GM13976 (cell line): ENCODE data around the gene MRPL20.

Experiments
- DNase-seq: peaks from one replicate; pipeline ENCODE4 v3.0.0; 2012; ENCODE audit warnings: low spot score
- in situ Hi-C: fragments of 300-500 bp; cut with MboI; formaldehyde crosslinking; loops from one replicate; pipeline ENCODE4 v1.12.0; 2022; ENCODE audit warnings: low sequenced_read_pairs, mixed read lengths, inconsistent platforms; ENCODE audit not compliant: unreplicated experiment
- TF ChIP-seq, protein P1 (sequence below): IDR thresholded peaks from 2 replicates; pipeline ENCODE4 v1.5.1; 2012; ENCODE audit warnings: borderline replicate concordance, mild to moderate bottlenecking; ENCODE audit not compliant: insufficient read depth; ENCODE audit errors: extremely low read depth, missing control alignments, control extremely low read depth

Gene MRPL20

GRCh38 chr1:1381294-1381693 is 25.8 kb downstream of the MRPL20 start:
- in situ Hi-C loops: no loop called here
- TF ChIP-seq, protein P1, sequence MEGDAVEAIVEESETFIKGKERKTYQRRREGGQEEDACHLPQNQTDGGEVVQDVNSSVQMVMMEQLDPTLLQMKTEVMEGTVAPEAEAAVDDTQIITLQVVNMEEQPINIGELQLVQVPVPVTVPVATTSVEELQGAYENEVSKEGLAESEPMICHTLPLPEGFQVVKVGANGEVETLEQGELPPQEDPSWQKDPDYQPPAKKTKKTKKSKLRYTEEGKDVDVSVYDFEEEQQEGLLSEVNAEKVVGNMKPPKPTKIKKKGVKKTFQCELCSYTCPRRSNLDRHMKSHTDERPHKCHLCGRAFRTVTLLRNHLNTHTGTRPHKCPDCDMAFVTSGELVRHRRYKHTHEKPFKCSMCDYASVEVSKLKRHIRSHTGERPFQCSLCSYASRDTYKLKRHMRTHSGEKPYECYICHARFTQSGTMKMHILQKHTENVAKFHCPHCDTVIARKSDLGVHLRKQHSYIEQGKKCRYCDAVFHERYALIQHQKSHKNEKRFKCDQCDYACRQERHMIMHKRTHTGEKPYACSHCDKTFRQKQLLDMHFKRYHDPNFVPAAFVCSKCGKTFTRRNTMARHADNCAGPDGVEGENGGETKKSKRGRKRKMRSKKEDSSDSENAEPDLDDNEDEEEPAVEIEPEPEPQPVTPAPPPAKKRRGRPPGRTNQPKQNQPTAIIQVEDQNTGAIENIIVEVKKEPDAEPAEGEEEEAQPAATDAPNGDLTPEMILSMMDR: no peak

DNA sequence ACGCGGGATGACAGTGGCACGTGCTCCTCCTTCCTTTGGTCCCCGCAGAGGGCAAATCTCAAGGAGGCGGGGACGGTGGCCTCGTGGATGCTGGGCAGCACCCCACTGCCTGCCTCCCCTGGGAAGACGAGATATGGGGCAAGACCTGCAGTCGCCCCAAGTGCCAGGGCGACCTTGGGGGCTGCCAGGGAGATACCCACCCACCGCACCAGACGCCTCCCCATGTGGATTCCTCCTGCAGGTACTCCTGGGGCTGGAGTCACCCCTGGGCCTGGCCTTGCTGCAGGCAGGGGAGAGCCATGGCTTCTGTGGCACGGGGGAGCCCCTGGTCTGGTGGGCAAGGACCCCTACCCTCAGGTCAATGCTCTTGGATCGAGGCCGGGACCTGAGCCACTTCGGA is 26.2 kb downstream of the MRPL20 start:
- in situ Hi-C loops: no loop called here
- TF ChIP-seq, protein P1: no peak
- no peak for DNase-seq

More at GRCh38 chr1:1381294-1381693, 25.8 kb downstream of the MRPL20 start:
- no peak for DNase-seq

- TF ChIP-seq, protein P1: no peak
- in situ Hi-C loops: no loop called here
- DNase-seq: no peak
These were observed 29.4 kb downstream of the MRPL20 start for GRCh38 chr1:1377540-1378205.

GRCh38 chr1:1376551-1377226 is 30.4 kb downstream of the MRPL20 start:
- DNase-seq: no peak
- in situ Hi-C loops: no loop called here
- TF ChIP-seq, protein P1: no peak

DNA sequence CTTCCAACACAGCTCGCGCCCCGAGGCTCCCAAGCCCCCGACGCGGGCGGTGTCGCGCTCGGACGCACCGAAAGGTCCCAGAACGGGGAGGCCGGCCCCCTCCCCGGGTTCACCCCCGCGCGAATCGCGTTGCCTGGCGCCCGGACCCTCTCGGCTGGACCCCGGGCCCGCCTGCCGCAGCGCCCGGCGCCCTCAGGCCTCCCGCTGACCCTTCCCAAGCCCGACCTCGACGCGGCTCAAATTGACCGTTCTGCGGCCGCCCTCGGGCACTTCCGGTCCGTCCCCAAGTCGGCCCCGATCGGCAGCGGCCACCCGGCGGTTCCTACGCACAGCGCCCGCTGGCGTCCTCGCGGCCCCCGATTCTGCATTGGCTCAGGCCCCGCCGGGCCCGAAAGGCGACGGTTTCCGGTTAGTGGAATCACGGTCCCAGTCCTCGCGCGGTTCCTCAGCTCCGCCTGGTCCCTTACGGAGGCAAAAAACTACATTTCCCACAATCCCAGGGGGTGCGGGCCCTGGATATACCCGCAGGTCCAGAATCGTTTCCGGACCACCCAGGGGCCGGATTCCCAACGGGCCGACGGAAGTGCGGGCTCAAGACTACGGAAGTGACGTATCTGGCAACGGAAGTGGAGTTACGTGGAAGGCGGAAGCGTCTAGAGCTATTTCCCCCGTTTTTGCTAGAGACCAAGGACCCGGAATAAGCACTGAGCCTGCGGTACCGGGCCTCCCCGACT is 32.0 kb downstream of the MRPL20 start, which contains the start of gene AURKAIP1:
Gene AURKAIP1, minus strand, starts transcription at position 279 of the 734 bp plus-strand sequence. CDS start 451 bp downstream, outside the sequence.
- peak; percentile 99 for DNase-seq
- in situ Hi-C loops: no loop called here
- TF ChIP-seq, protein P1: no peak

GRCh38 chr1:1374589-1374928 is 32.5 kb downstream of the MRPL20 start:
- in situ Hi-C loops: no loop called here
- no peak for DNase-seq

More at GRCh38 chr1:1374589-1374928, 32.5 kb downstream of the MRPL20 start:
- TF ChIP-seq, protein P1: no peak
